Uterus (tissue), 2 donors: ENCODE measurements around the gene KLF7.

Experiments used
- CTCF ChIP-seq, 4 experiments: fragments of 200-600 bp in 2 of 4; fragments of 450-650 bp in 2 of 4; sonication (generic) in 2 of 4; IDR thresholded peaks; one replicate each; pipeline ENCODE4 v1.5.1; 2016 to 2019; ENCODE audit warnings: antibody characterized with exemption in 4 of 4, mild to moderate bottlenecking in 2 of 4, moderate library complexity in 1 of 4
- POLR2A ChIP-seq, 2 donors: fragments of 450-650 bp; IDR thresholded peaks; one replicate each; pipeline ENCODE4 v1.6.1; 2016; ENCODE audit warnings: antibody characterized with exemption in 2 of 2, mild to moderate bottlenecking in 1 of 2, moderate library complexity in 1 of 2

- TF ChIP-seq CTCF (IDR thresholded peaks at IDR 0.05), result no peak
- TF ChIP-seq POLR2A (IDR thresholded peaks at IDR 0.05), result no peak
These were observed 8.6 kb downstream of the KLF7 start for GRCh38 chr2:207157162-207157481.
